CD4-positive, alpha-beta T cell (primary cell): ENCODE results near the gene KCTD16. TPM values are rescaled to one million over a fixed set of nuclear protein-coding genes. Genes with fewer than 3 reads are reported as not detected.

Experiments
- ATAC-seq: fragments of 200-7000 bp; cut with Tn5 transposase; one replicate; pipeline ENCODE4 v1.10.0; 2022; ENCODE audit warnings: mild to moderate bottlenecking; ENCODE audit not compliant: poor library complexity
- CTCF ChIA-PET: fragments of 350-600 bp; sonication (Branson Sonifier 250); formaldehyde crosslinking; loops from one replicate; lab custom pipeline; 2021; ENCODE audit warnings: antibody characterized with exemption, inconsistent platforms; lab: Charles Lee
- POLR2A ChIA-PET: fragments of 350-600 bp; sonication (Branson Sonifier 250); formaldehyde crosslinking; loops from one replicate; lab custom pipeline; 2021; ENCODE audit warnings: antibody characterized with exemption, inconsistent platforms; lab: Charles Lee
- DNase-seq, 14 experiments: peaks; one replicate each; pipeline ENCODE4 v3.0.0-alpha.2; 2013 to 2020; ENCODE audit warnings: mixed read lengths in 2 of 14
- H3K27ac ChIP-seq, 2 donors: one replicate each; pipeline versions ENCODE4 v1.5.1 to v1.7.0; 2013; ENCODE audit warnings: low read length in 2 of 2, low read depth in 1 of 2, mild to moderate bottlenecking in 1 of 2
- H3K27me3 ChIP-seq, 2 experiments: 1 replicate in 1 of 2; 2 replicates in 1 of 2; pipeline versions ENCODE4 v1.6.1 to v1.7.0; 2013; ENCODE audit warnings: low read length in 2 of 2, control low read depth in 1 of 2, mild to moderate bottlenecking in 1 of 2, moderate library complexity in 1 of 2; ENCODE audit not compliant: insufficient read depth in 2 of 2, control insufficient read depth in 1 of 2
- H3K36me3 ChIP-seq: one replicate; pipeline ENCODE4 v1.6.1; 2013; ENCODE audit warnings: low read length, control low read depth; ENCODE audit not compliant: insufficient read depth
- H3K4me1 ChIP-seq: one replicate; pipeline ENCODE4 v1.6.1; 2013; ENCODE audit warnings: low read length, control low read depth; ENCODE audit not compliant: insufficient read depth
- H3K4me3 ChIP-seq: one replicate; pipeline ENCODE4 v1.5.1; 2013; ENCODE audit warnings: mild to moderate bottlenecking, low read length, moderate library complexity
- H3K9me3 ChIP-seq, 2 experiments: 1 replicate in 1 of 2; 2 replicates in 1 of 2; pipeline versions ENCODE4 v1.6.1 to v1.7.0; 2013; ENCODE audit warnings: low read length in 2 of 2, mild to moderate bottlenecking in 2 of 2, control low read depth in 1 of 2, moderate library complexity in 1 of 2; ENCODE audit not compliant: control insufficient read depth in 1 of 2, insufficient read depth in 1 of 2
- H3K27ac Mint-ChIP-seq: one replicate; pipeline ENCODE4 v1.8.0; 2020; ENCODE audit warnings: mixed read lengths
- H3K27me3 Mint-ChIP-seq: one replicate; pipeline ENCODE4 v1.8.0; 2021; ENCODE audit warnings: mixed read lengths
- H3K36me3 Mint-ChIP-seq: one replicate; pipeline ENCODE4 v1.8.0; 2021; ENCODE audit warnings: low read depth, mixed read lengths
- H3K4me1 Mint-ChIP-seq: one replicate; pipeline ENCODE4 v1.8.0; 2021; ENCODE audit warnings: low read depth, mixed read lengths
- H3K4me3 Mint-ChIP-seq: one replicate; pipeline ENCODE4 v1.8.0; 2020; ENCODE audit warnings: mild to moderate bottlenecking, mixed read lengths
- H3K9me3 Mint-ChIP-seq: one replicate; pipeline ENCODE4 v1.8.0; 2020; ENCODE audit warnings: mixed read lengths
- intact Hi-C, 2 experiments: fragments of 100-400 bp; cut with DNase I in 1 of 2; cut with micrococcal nuclease in 1 of 2; formaldehyde crosslinking; loops; one replicate each; pipeline versions ENCODE4 v1.15.1 to v1.9.0; 2023 to 2025; cut with DNase I, micrococcal nuclease
- total RNA-seq, 174 experiments: library from RNA in 2 of 174; stranded (reverse) in 2 of 174; gene quantifications; one replicate each; pipeline ENCODE4 v1.2.3 and lab custom pipeline; 2021 to 2026
- TF ChIP-seq, protein P1 (sequence below): fragments of 200-600 bp; IDR thresholded peaks from one replicate; pipeline ENCODE4 v1.8.0; 2022; ENCODE audit warnings: antibody characterized with exemption, mild to moderate bottlenecking

KCTD16 gene
- total RNA-seq, 2 experiments from 2014 or later = not detected

DNA sequence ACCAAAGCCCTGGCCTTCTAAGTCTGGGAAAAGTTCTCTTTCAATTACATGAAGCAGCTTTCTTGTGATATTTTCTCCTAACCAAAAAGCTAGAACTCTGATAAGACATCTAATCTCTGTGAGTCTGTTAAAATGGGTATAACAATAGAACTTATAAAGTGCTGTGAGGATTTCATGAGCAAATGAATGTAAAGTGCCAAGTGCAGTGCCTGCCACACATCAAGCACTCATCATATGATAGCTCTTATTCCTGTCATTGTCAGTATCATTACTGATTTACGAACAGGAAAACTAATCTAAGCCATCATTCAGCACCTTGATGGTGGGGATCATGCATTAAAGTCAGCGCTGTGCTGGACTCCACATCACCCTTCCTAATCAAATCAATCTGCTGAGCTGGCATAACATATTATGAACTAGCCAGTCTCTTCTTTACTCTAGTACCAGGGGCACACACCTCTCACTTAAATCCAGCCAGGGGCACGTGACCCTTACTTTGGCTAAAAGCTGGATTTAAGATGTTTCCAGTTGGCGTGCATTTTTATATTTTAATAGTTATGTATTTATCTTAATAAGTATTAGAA, 37.5 kb upstream of the KCTD16 start:
- ChIA-PET CTCF (interaction anchor here (1.3 to 1.4 kb wide), 3 partner anchors 9 to 60 kb away, joined by 3 to 5 read pairs (median 5); no protein-coding TSS in a partner anchor), POLR2A (no interaction called here)
- Mint-ChIP-seq H3K27ac (no peak overlapping the region), H3K9me3 (no peaks in the 10 kb centered on the region), H3K27me3 (no peaks in the 10 kb centered on the region), H3K36me3 (no peaks in the 10 kb centered on the region), H3K4me3 (no peak overlapping the region), H3K4me1 (no peaks in the 10 kb centered on the region)
- no peak overlapping the region for H3K27ac ChIP-seq
- TF ChIP-seq, protein P1, sequence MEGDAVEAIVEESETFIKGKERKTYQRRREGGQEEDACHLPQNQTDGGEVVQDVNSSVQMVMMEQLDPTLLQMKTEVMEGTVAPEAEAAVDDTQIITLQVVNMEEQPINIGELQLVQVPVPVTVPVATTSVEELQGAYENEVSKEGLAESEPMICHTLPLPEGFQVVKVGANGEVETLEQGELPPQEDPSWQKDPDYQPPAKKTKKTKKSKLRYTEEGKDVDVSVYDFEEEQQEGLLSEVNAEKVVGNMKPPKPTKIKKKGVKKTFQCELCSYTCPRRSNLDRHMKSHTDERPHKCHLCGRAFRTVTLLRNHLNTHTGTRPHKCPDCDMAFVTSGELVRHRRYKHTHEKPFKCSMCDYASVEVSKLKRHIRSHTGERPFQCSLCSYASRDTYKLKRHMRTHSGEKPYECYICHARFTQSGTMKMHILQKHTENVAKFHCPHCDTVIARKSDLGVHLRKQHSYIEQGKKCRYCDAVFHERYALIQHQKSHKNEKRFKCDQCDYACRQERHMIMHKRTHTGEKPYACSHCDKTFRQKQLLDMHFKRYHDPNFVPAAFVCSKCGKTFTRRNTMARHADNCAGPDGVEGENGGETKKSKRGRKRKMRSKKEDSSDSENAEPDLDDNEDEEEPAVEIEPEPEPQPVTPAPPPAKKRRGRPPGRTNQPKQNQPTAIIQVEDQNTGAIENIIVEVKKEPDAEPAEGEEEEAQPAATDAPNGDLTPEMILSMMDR = no peak
- H3K4me3 ChIP-seq = no peak overlapping the region
- H3K9me3 ChIP-seq = no peaks in the 10 kb centered on the region
- no peak for DNase-seq
- H3K36me3 ChIP-seq = no peaks in the 10 kb centered on the region
- ATAC-seq = no peak
- intact Hi-C loops = no loop called here
- H3K27me3 ChIP-seq = no peaks in the 10 kb centered on the region
- H3K4me1 ChIP-seq = no peaks in the 10 kb centered on the region

DNA sequence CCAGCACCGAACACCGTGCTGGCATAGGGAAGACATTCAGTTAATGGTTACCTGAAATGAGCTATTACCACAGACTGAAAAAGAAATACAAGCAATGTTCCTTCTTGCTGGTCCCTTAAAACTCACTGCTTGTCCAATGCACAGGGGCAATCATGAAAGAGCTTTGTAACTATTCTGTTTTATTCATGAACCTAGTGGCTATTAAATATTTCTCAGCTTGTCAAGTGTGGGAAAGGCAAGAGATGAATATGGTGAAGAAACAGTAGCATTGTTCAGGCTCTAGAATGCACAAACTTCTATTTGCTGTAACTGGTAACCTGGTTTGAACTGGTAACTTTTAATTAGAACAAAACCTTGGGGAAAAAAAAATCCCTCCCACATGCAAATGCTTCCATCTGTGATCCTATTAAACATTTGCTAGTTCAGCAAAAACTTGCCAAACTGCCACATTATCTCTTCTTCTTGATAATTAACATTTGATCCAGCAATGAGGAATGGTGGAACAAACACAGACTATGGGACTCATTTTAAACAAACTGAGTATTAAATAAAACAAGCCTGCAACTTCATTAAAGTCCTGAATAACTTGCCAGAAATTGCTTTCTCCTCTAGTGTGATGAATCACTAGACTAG, 36.4 kb upstream of the KCTD16 start:
- no peak overlapping the region for H3K27ac ChIP-seq
- no peaks in the 10 kb centered on the region for H3K9me3 ChIP-seq
- H3K36me3 ChIP-seq = no peaks in the 10 kb centered on the region
- TF ChIP-seq, protein P1 = no peak
- Mint-ChIP-seq H3K9me3 (no peaks in the 10 kb centered on the region), H3K4me3 (no peak overlapping the region), H3K4me1 (no peaks in the 10 kb centered on the region), H3K36me3 (no peaks in the 10 kb centered on the region), H3K27ac (no peak overlapping the region), H3K27me3 (no peaks in the 10 kb centered on the region)
- POLR2A ChIA-PET = no interaction called here
- H3K4me3 ChIP-seq = no peak overlapping the region
- H3K27me3 ChIP-seq = no peaks in the 10 kb centered on the region
- ATAC-seq (no peak), DNase-seq (no peak)
- intact Hi-C loops = no loop called here
- H3K4me1 ChIP-seq = no peaks in the 10 kb centered on the region
- CTCF ChIA-PET = interaction anchor here (1.4 kb wide), 2 partner anchors 13 to 58 kb away, joined by 3 to 5 read pairs; no protein-coding TSS in a partner anchor

DNA sequence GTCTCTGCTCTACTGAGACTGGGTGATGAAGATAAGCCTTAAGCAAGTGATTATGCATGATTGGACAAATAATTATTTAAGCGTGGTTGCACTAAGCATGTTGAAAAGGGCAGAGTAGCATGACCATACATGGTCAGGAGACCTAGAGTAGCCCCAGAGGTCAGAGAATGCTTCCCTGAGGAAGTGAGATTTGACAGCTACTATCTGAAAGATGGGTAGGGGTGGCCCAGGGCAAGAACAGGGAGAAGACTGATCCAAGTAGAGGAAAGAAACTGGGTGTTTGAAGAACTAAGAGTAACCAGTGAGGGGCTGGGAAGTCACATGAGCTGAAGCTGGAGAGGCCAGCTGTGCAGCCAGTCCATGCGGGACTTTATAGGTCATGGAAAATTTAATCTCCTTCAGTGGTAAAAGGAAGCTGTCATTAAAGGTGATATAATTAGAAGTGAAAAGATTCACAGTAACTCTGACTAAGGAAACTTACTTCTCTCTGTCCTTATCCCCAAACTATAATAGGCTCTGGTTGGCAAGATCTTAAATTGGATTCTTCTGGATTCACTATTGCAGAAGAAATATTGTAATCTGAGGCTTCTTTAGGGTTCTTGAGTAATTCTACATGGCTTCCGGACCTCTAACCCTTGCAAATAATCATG, 35.4 kb upstream of the KCTD16 start:
- no peaks in the 10 kb centered on the region for H3K27me3 Mint-ChIP-seq
- ChIA-PET POLR2A (no interaction called here), CTCF (interaction anchor here (0.7 kb wide), 1 partner anchor 9 kb away, joined by 3 read pairs; no protein-coding TSS in a partner anchor)
- no peak for DNase-seq
- Histone ChIP-seq H3K4me3 (no peak overlapping the region), H3K36me3 (no peaks in the 10 kb centered on the region), H3K27me3 (no peaks in the 10 kb centered on the region), H3K4me1 (no peaks in the 10 kb centered on the region), H3K27ac (no peak overlapping the region), H3K9me3 (no peaks in the 10 kb centered on the region)
- no peaks in the 10 kb centered on the region for H3K4me1 Mint-ChIP-seq
- ATAC-seq = no peak
- intact Hi-C loops = no loop called here
- H3K27ac Mint-ChIP-seq = no peak overlapping the region
- no peaks in the 10 kb centered on the region for H3K9me3 Mint-ChIP-seq
- H3K36me3 Mint-ChIP-seq = no peaks in the 10 kb centered on the region
- no peak overlapping the region for H3K4me3 Mint-ChIP-seq
- TF ChIP-seq, protein P1 = no peak
